Measurements from ENCODE around the gene CPED1.

Gene CPED1

GRCh38 chr7:121261207-121261884, 272.8 kb downstream of the CPED1 start:
- DNase-seq (ENCODE audit: low read depth) = no peak

- DNase-seq (ENCODE audit: low read depth) = no peak
These were observed 273.7 kb downstream of the CPED1 start for GRCh38 chr7:121262221-121262620.

GRCh38 chr7:121262969-121263368, 274.5 kb downstream of the CPED1 start:
- DNase-seq (ENCODE audit: low read depth) = no peak

- no peak for DNase-seq (ENCODE audit: low read depth)
These were observed 277.9 kb downstream of the CPED1 start for GRCh38 chr7:121266307-121266894.

- no peak for DNase-seq (ENCODE audit: low read depth)
These were observed 279.1 kb downstream of the CPED1 start for GRCh38 chr7:121267612-121268011.

GRCh38 chr7:121269798-121270197, 281.3 kb downstream of the CPED1 start:
- DNase-seq (ENCODE audit: low read depth) = no peak

GRCh38 chr7:121271098-121271497, 282.6 kb downstream of the CPED1 start:
- DNase-seq (ENCODE audit: low read depth) = no peak

- DNase-seq (ENCODE audit: low read depth) = no peak
These were observed 283.4 kb downstream of the CPED1 start for GRCh38 chr7:121271916-121272315.

- no peak for DNase-seq (ENCODE audit: low read depth)
These were observed 284.2 kb downstream of the CPED1 start for GRCh38 chr7:121272676-121273075.

- DNase-seq (ENCODE audit: low read depth) = no peak
These were observed 285.1 kb downstream of the CPED1 start for GRCh38 chr7:121273467-121274167.

- DNase-seq (ENCODE audit: low read depth) = no peak
These were observed 286.0 kb downstream of the CPED1 start for GRCh38 chr7:121274467-121274866.

GRCh38 chr7:121275204-121275603, 286.7 kb downstream of the CPED1 start:
- DNase-seq (ENCODE audit: low read depth) = no peak

GRCh38 chr7:121276313-121276712, 287.8 kb downstream of the CPED1 start:
- DNase-seq (ENCODE audit: low read depth) = no peak

- no peak for DNase-seq (ENCODE audit: low read depth)
These were observed 289.9 kb downstream of the CPED1 start for GRCh38 chr7:121278120-121279021.

- DNase-seq (ENCODE audit: low read depth) = no peak
These were observed 290.6 kb downstream of the CPED1 start for GRCh38 chr7:121279060-121279620.

- no peak for DNase-seq (ENCODE audit: low read depth)
These were observed 291.3 kb downstream of the CPED1 start for GRCh38 chr7:121279822-121280221.

- no peak for DNase-seq (ENCODE audit: low read depth)
These were observed 292.1 kb downstream of the CPED1 start for GRCh38 chr7:121280656-121281055.

GRCh38 chr7:121282129-121282528, 293.6 kb downstream of the CPED1 start:
- DNase-seq (ENCODE audit: low read depth) = no peak

GRCh38 chr7:121285066-121285667, 296.7 kb downstream of the CPED1 start:
- no peak for DNase-seq (ENCODE audit: low read depth)

GRCh38 chr7:121286186-121286585, 297.7 kb downstream of the CPED1 start:
- no peak for DNase-seq (ENCODE audit: low read depth)
